H1 (cell line): ENCODE data around the gene PTCRA. TPM values are rescaled to one million over a fixed set of nuclear protein-coding genes. Genes with fewer than 3 reads are reported as not detected.

Experiments used
- CTCF ChIA-PET: fragments of 300-600 bp; sonication (Branson Sonifier 250); formaldehyde crosslinking; loops from one replicate; lab custom pipeline; 2021; ENCODE audit not compliant: partially characterized antibody; lab: Charles Lee
- POLR2A ChIA-PET: fragments of 300-600 bp; sonication (Branson Sonifier 250); formaldehyde crosslinking; loops from one replicate; lab custom pipeline; 2021; ENCODE audit warnings: inconsistent platforms; ENCODE audit not compliant: partially characterized antibody; lab: Charles Lee
- DNase-seq, 2 experiments: peaks; one replicate each; pipeline versions ENCODE4 v3.0.0 to v3.0.0-alpha.2; 2010 to 2022; ENCODE audit warnings: low spot score in 2 of 2, low read depth in 1 of 2, mixed read lengths in 1 of 2
- FAIRE-seq: peaks from 2 replicates; lab custom pipeline; 2011; peaks lifted over from hg19 to GRCh38; lab: Jason Lieb, UNC
- H2AFZ ChIP-seq: 2 replicates; pipeline ENCODE4 v1.8.1; 2012; ENCODE audit warnings: low read length, inconsistent platforms
- H2AK5ac ChIP-seq: 2 replicates; pipeline ENCODE4 v1.6.1; 2013; ENCODE audit warnings: low read depth, low read length
- H2BK120ac ChIP-seq: replicated peaks from 2 replicates; pipeline ENCODE3; 2013; ENCODE audit warnings: low read depth, low read length, inconsistent platforms
- H2BK12ac ChIP-seq: 2 replicates; pipeline ENCODE4 v1.6.1; 2013; ENCODE audit warnings: low read depth, low read length
- H2BK15ac ChIP-seq: 2 replicates; pipeline ENCODE4 v1.6.1; 2013; ENCODE audit warnings: low read length
- H2BK20ac ChIP-seq: 2 replicates; pipeline ENCODE4 v1.6.1; 2013; ENCODE audit warnings: low read length
- H2BK5ac ChIP-seq: 2 replicates; pipeline ENCODE4 v1.6.1; 2013; ENCODE audit warnings: low read depth, low read length
- H3K14ac ChIP-seq: 2 replicates; pipeline ENCODE4 v1.6.1; 2013; ENCODE audit warnings: inconsistent platforms; ENCODE audit not compliant: insufficient read length
- H3K18ac ChIP-seq: 2 replicates; pipeline ENCODE4 v1.6.1; 2013; ENCODE audit warnings: low read length; ENCODE audit errors: extremely low read depth
- H3K23ac ChIP-seq: 2 replicates; pipeline ENCODE4 v1.6.1; 2013; ENCODE audit warnings: inconsistent platforms; ENCODE audit not compliant: insufficient read length
- H3K23me2 ChIP-seq: 2 replicates; pipeline ENCODE4 v1.6.1; 2013; ENCODE audit warnings: low read depth, low read length
- H3K27ac ChIP-seq: 2 replicates; pipeline ENCODE4 v1.6.1; 2011; ENCODE audit warnings: low read depth, low read length, inconsistent platforms
- H3K27me3 ChIP-seq, 4 experiments: replicated peaks in 1 of 4; 1 replicate in 1 of 4; 2 replicates in 3 of 4; pipeline versions ENCODE4 v1.6.1 to v1.8.1; 2011 to 2013; ENCODE audit warnings: low read length in 3 of 4, mild to moderate bottlenecking in 3 of 4, inconsistent platforms in 2 of 4, mixed read lengths in 2 of 4, moderate library complexity in 1 of 4; ENCODE audit not compliant: control insufficient read depth in 3 of 4, insufficient read depth in 3 of 4; ENCODE audit errors: extremely low read depth in 1 of 4
- H3K36me3 ChIP-seq, 4 experiments: 2 replicates each; pipeline versions ENCODE4 v1.6.1 to v1.8.1; 2011 to 2013; ENCODE audit warnings: mild to moderate bottlenecking in 4 of 4, low read length in 3 of 4, moderate library complexity in 2 of 4, control low read depth in 1 of 4, inconsistent platforms in 1 of 4; ENCODE audit not compliant: insufficient read depth in 4 of 4, control insufficient read depth in 2 of 4
- H3K4ac ChIP-seq: replicated peaks from 2 replicates; pipeline ENCODE3; 2013; ENCODE audit warnings: low read length, low read depth, mixed read lengths, inconsistent platforms; ENCODE audit not compliant: insufficient read length
- H3K4me1 ChIP-seq, 4 experiments: replicated peaks in 1 of 4; 1 replicate in 1 of 4; 2 replicates in 3 of 4; pipeline versions ENCODE4 v1.6.1 to v1.8.1; 2011 to 2013; ENCODE audit warnings: low read length in 3 of 4, inconsistent platforms in 2 of 4, mixed read lengths in 1 of 4; ENCODE audit not compliant: insufficient read depth in 4 of 4, control insufficient read depth in 3 of 4
- H3K4me2 ChIP-seq, 2 experiments: 2 replicates each; pipeline versions ENCODE4 v1.6.1 to v1.8.1; 2011 to 2013; ENCODE audit warnings: low read depth in 2 of 2, low read length in 2 of 2, control low read depth in 1 of 2, inconsistent platforms in 1 of 2, mild to moderate bottlenecking in 1 of 2; ENCODE audit not compliant: insufficient read depth in 1 of 2
- H3K4me3 ChIP-seq, 4 experiments: fragments of 200-600, 300-600 bp in 1 of 4; sonication (generic), shearing (Covaris generic), sonication (Bioruptor Twin) in 1 of 4; 2 replicates each; pipeline versions ENCODE4 v1.5.1 to v1.8.1; 2011 to 2016; ENCODE audit warnings: low read length in 4 of 4, low read depth in 3 of 4, control low read depth in 2 of 4, inconsistent platforms in 2 of 4, mild to moderate bottlenecking in 2 of 4, mixed read lengths in 1 of 4, moderate library complexity in 1 of 4; ENCODE audit not compliant: insufficient read depth in 2 of 4; ENCODE audit errors: extremely low read depth in 1 of 4
- H3K56ac ChIP-seq: replicated peaks from 2 replicates; pipeline ENCODE3; 2013; ENCODE audit warnings: low read depth, mild to moderate bottlenecking, mixed read lengths, low read length, inconsistent platforms; ENCODE audit not compliant: insufficient read length
- H3K79me1 ChIP-seq: 2 replicates; pipeline ENCODE4 v1.6.1; 2013; ENCODE audit warnings: low read depth, low read length, control low read depth
- H3K79me2 ChIP-seq, 2 experiments: 2 replicates each; pipeline versions ENCODE4 v1.6.1 to v1.8.1; 2012 to 2013; ENCODE audit warnings: low read length in 2 of 2, mild to moderate bottlenecking in 2 of 2, inconsistent platforms in 1 of 2; ENCODE audit not compliant: insufficient read depth in 2 of 2, control insufficient read depth in 1 of 2
- H3K9ac ChIP-seq, 4 experiments: replicated peaks in 1 of 4; 1 replicate in 1 of 4; 2 replicates in 3 of 4; pipeline versions ENCODE4 v1.6.1 to v1.8.1; 2011 to 2013; ENCODE audit warnings: low read depth in 3 of 4, low read length in 3 of 4, control low read depth in 2 of 4, mild to moderate bottlenecking in 2 of 4, moderate library complexity in 2 of 4, inconsistent platforms in 1 of 4; ENCODE audit errors: extremely low read depth in 1 of 4
- H3K9me3 ChIP-seq, 2 experiments: 2 replicates each; pipeline versions ENCODE4 v1.6.1 to v1.8.1; 2012 to 2013; ENCODE audit warnings: mild to moderate bottlenecking in 2 of 2, moderate library complexity in 2 of 2, control low read depth in 1 of 2, inconsistent platforms in 1 of 2, low read depth in 1 of 2, low read length in 1 of 2, mixed read lengths in 1 of 2; ENCODE audit not compliant: insufficient read depth in 2 of 2
- H4K20me1 ChIP-seq, 2 experiments: replicated peaks in 1 of 2; 2 replicates each; pipeline versions ENCODE3 to v1.8.1; 2011 to 2013; ENCODE audit warnings: inconsistent platforms in 2 of 2, low read length in 2 of 2, mild to moderate bottlenecking in 1 of 2; ENCODE audit not compliant: insufficient read depth in 2 of 2, control insufficient read depth in 1 of 2
- H4K5ac ChIP-seq: 2 replicates; pipeline ENCODE4 v1.6.1; 2013; ENCODE audit warnings: low read length, low read depth, mixed read lengths, inconsistent platforms; ENCODE audit not compliant: insufficient read length
- H4K8ac ChIP-seq: 2 replicates; pipeline ENCODE4 v1.8.0; 2013; ENCODE audit warnings: mild to moderate bottlenecking, moderate library complexity, low read length, inconsistent platforms; ENCODE audit not compliant: insufficient read depth; ENCODE audit errors: extremely low read depth
- H4K91ac ChIP-seq: replicated peaks from 2 replicates; pipeline ENCODE3; 2013; ENCODE audit warnings: low read length, mixed read lengths, inconsistent platforms; ENCODE audit not compliant: insufficient read length
- BCL11A ChIP-seq, 2 experiments: IDR thresholded peaks; one replicate each; pipeline ENCODE4 v1.6.1; 2011; ENCODE audit warnings: low read depth in 2 of 2, low read length in 2 of 2, mild to moderate bottlenecking in 2 of 2
- CTBP2 ChIP-seq: IDR thresholded peaks from 2 replicates; pipeline ENCODE4 v1.7.0; 2011; ENCODE audit warnings: borderline replicate concordance, mild to moderate bottlenecking, moderate library complexity, mixed read lengths, low read length; ENCODE audit not compliant: insufficient read depth, insufficient read length
- EZH2 ChIP-seq: fragments of 200-600 bp; sonication (generic); IDR thresholded peaks from 2 replicates; pipeline ENCODE4 v1.7.1; 2012; ENCODE audit warnings: low read depth, mild to moderate bottlenecking, moderate library complexity, low read length, inconsistent platforms; ENCODE audit not compliant: severe bottlenecking
- FOSL1 ChIP-seq: IDR thresholded peaks from 2 replicates; pipeline ENCODE4 v1.6.1; 2011; ENCODE audit warnings: mild to moderate bottlenecking, low read depth, low read length, moderate library complexity; ENCODE audit not compliant: insufficient read depth
- JUN ChIP-seq: IDR thresholded peaks from 2 replicates; pipeline ENCODE4 v1.6.1; 2011; ENCODE audit warnings: low read depth, mild to moderate bottlenecking, improper control_type of control experiment, low read length
- RAD21 ChIP-seq, 2 experiments: IDR thresholded peaks in 1 of 2; conservative IDR thresholded peaks in 1 of 2; 2 replicates each; pipeline ENCODE4 v1.6.1; 2011; ENCODE audit warnings: low read depth in 2 of 2, low read length in 2 of 2, improper control_type of control experiment in 1 of 2, inconsistent platforms in 1 of 2, mild to moderate bottlenecking in 1 of 2, moderate library complexity in 1 of 2
- RFX5 ChIP-seq: IDR thresholded peaks from 2 replicates; pipeline ENCODE4 v1.6.1; 2011; ENCODE audit warnings: low read depth, low read length, improper control_type of control experiment, borderline replicate concordance
- TEAD4 ChIP-seq: IDR thresholded peaks from 2 replicates; pipeline ENCODE4 v1.6.1; 2012; ENCODE audit warnings: low read depth, low read length, inconsistent platforms, mixed read lengths
- USF2 ChIP-seq: IDR thresholded peaks from 2 replicates; pipeline ENCODE4 v1.6.1; 2011; ENCODE audit warnings: low read length, improper control_type of control experiment
- WGBS, 2 experiments: shearing (Covaris generic) in 1 of 2; methylation state at CpG; one replicate each; pipeline versions ENCODE4 v1.1.6 to v1.1.7; 2013 to 2015; ENCODE audit warnings: low lambda C conversion rate in 2 of 2, mixed read lengths in 2 of 2, inconsistent platforms in 1 of 2, low coverage in 1 of 2, missing lambda C conversion rate in 1 of 2; ENCODE audit not compliant: insufficient replicate concordance in 2 of 2, insufficient coverage in 1 of 2, insufficient read length in 1 of 2; ENCODE audit errors: extremely low coverage in 1 of 2, missing lambda C conversion rate in 1 of 2; 5-methylcytosine and 5-hydroxymethylcytosine counted together
- polyA plus RNA-seq, 7 experiments: library from polyadenylated mRNA; depleted of rRNA in 3 of 7; stranded (reverse) in 5 of 7; unstranded in 2 of 7; fragments of >200 nt in 5 of 7; fragments of 200-250 nt in 2 of 7; gene quantifications; 1 replicate in 5 of 7; 2 replicates in 1 of 7; 4 replicates in 1 of 7; pipeline versions ENCODE4 v1.2.1 to v1.2.3, GENCODE V29; 2011 to 2013; ENCODE audit warnings: missing spikeins in 2 of 7, mixed read lengths in 2 of 7
- total RNA-seq: library from RNA; stranded (reverse); fragmentation: NEBNext Ultra II Directional; extraction: Animal tissue kit (Norgen Biotek cat#: 25700); gene quantifications from 2 replicates; pipeline ENCODE4 v1.2.1, GENCODE V29; 2021

Gene PTCRA
- total and polyA plus RNA-seq, 2 of the 8 experiments (the other 6 are each of a cell fraction or from before 2014, with no cell fraction given) = not detected

DNA sequence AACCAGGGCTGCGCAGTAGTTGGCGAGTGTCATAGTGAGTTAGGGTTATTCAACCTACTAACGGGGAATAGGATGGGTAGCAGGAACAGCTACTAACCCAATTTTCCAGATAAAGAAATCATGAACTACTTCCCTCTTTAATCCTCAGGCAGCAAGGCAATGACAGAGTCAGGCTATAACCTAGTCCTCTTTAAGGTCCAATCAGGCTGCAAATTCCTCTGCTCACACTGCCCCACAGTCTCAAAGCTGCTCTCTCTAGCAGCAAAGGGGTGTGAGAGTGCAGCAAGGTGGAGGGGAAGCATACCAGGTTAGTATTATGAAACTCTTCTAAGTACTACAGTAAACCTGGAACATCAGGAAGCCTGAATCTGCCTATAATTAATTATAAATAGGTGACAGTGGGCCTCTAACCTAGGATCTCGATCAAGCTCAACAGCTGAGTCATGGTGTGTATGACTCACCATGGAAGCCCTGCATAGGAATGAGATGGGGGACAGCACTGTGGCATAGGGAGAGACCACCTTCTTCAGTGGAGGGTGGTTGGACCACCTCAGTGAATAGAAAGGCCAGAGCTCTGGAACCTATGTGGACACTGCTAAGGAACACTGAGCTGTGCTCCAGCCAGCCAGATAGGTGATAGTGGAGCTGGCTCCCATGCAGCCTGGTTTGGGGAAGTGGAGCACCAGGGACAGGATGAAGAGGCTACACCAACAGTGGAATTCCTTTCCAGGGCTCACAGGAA, 55.2 kb downstream of the PTCRA start:
- H3K56ac ChIP-seq = no peak overlapping the region
- H3K36me3 ChIP-seq = no peaks in the 10 kb centered on the region; a peak in 1 of 8 replicates
- H3K23ac ChIP-seq = no peak overlapping the region
- H2BK12ac ChIP-seq = 0 out of 2 replicates have a peak overlapping the region, but pooled peaks have one; percentile 11
- H2AK5ac ChIP-seq = no peak overlapping the region
- no peak overlapping the region for H4K5ac ChIP-seq
- no peak overlapping the region for H2BK120ac ChIP-seq
- no peak overlapping the region for H3K9ac ChIP-seq
- H3K79me2 ChIP-seq = no peaks in the 10 kb centered on the region
- ChIA-PET CTCF (interaction anchor here (0.5 to 4.2 kb wide), 11 partner anchors 8 to 1123 kb away, joined by 3 to 11 read pairs (median 4); partner anchors contain the start of genes KLHDC3, MEA1 and PEX6), POLR2A (interaction anchor here (0.6 to 5.9 kb wide), 4 partner anchors 8 to 83 kb away, joined by 3 to 29 read pairs (median 7); partner anchors contain the start of genes CUL7, PEX6 and PPP2R5D)
- no peak overlapping the region for H3K4ac ChIP-seq
- H2BK15ac ChIP-seq = no peak overlapping the region
- H3K4me2 ChIP-seq = no peak overlapping the region
- FAIRE-seq (no peak), DNase-seq (no peak)
- WGBS, 2 experiments = 85% methylated on average over 4 of the region's 4 CpGs; no CpG with 5 or more reads in 1 of the 2 experiments
- no peak overlapping the region for H4K8ac ChIP-seq
- H2AFZ ChIP-seq = no peak overlapping the region
- 0 out of 2 replicates have a peak overlapping the region, but pooled peaks have one; percentile 19 for H3K27ac ChIP-seq
- H3K79me1 ChIP-seq = no peaks in the 10 kb centered on the region; the same call in none of the 2 replicates
- H3K9me3 ChIP-seq = no peaks in the 10 kb centered on the region
- H4K20me1 ChIP-seq = peaks cover 0 to 2% of the 10 kb centered on the region in 2 experiments
- no peaks in the 10 kb centered on the region for H3K23me2 ChIP-seq
- no peak overlapping the region for H2BK20ac ChIP-seq
- H3K14ac ChIP-seq = no peak overlapping the region
- peaks cover 0 to 3% (median 0%) of the 10 kb centered on the region in 4 experiments; a peak in 2 of 7 replicates for H3K4me1 ChIP-seq
- peak overlapping the region; percentile 35; the same call in 1 of the 2 replicates for H2BK5ac ChIP-seq
- H4K91ac ChIP-seq = no peak overlapping the region
- H3K4me3 ChIP-seq = no peak overlapping the region
- H3K18ac ChIP-seq = no peak overlapping the region
- H3K27me3 ChIP-seq = no peaks in the 10 kb centered on the region
- TF ChIP-seq JUN (no peak), EZH2 (no peak), FOSL1 (no peak), CTBP2 (no peak), BCL11A (IDR thresholded peaks at IDR 0.05; ENCODE audit: low read depth in 2 of 2, low read length in 2 of 2) (no peak), RAD21 (IDR thresholded peaks at IDR 0.05 in 1 of 2, conservative IDR thresholded peaks at IDR 0.05 in 1 of 2; ENCODE audit: low read depth in 2 of 2, low read length in 2 of 2) (no peak), USF2 (no peak), RFX5 (no peak), TEAD4 (no peak)
